VCaP (cell line): ENCODE measurements around the gene ADK.

Source experiments
- H3K27ac ChIP-seq: fragments of 450-650 bp; 2 replicates; pipeline ENCODE4 v1.5.1; 2017
- CTCF ChIP-seq: fragments of 450-650 bp; conservative IDR thresholded peaks from 2 replicates; pipeline ENCODE4 v1.5.1; 2017; ENCODE audit warnings: mild to moderate bottlenecking, moderate library complexity

Gene ADK

DNA sequence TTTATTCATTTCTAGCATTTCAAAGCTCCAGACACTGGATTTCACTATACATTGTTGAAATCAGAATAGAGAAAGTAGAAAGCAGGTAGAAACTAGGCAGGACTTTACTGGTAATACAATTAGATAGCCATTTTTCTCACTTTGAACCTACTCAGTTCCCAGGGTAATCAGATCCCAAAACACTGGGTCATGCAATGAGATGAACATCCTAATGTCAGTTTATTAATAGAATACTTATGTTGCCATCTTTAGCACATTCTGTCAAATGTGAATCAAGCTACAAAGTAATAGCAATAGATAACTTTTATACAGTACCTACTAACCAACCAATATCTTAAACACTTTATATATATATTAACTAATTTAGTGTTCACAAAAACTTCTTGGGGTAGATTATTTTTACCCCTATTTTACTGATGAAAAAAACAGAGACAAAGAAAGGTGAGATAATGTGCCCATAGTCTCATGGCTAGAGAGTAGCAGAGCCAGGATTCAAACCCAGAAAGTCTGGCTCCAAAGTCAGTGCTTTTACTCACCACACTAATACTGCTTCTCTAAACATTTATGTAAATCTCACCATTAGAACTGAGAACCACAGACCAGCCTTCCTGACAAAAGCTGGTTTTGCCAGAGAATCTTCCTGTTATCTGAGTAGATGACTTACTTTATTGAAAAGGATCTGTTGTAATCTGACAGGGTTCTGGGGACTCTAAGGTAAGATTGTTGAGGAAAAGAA lies 521.6 kb downstream of the ADK start:
- TF ChIP-seq CTCF, result no peak
- no peak overlapping the region for H3K27ac ChIP-seq

- H3K27ac ChIP-seq, result no peak overlapping the region
- no peak for TF ChIP-seq CTCF
Observed at GRCh38 chr10:74674927-74675326, 523.9 kb downstream of the ADK start.

GRCh38 chr10:74675484-74675883 lies 524.5 kb downstream of the ADK start:
- H3K27ac ChIP-seq, result no peak overlapping the region
- no peak for TF ChIP-seq CTCF

GRCh38 chr10:74677951-74678350 lies 526.9 kb downstream of the ADK start:
- TF ChIP-seq CTCF, result no peak
- no peak overlapping the region for H3K27ac ChIP-seq

GRCh38 chr10:74681917-74682627 lies 531.1 kb downstream of the ADK start:
- peak overlapping the region; percentile 60; the same call in 1 of the 2 replicates for H3K27ac ChIP-seq
- TF ChIP-seq CTCF, result no peak

- H3K27ac ChIP-seq, result peak overlapping the region; percentile 60
- TF ChIP-seq CTCF, result no peak
Observed at GRCh38 chr10:74683067-74683466, 532.0 kb downstream of the ADK start.

DNA sequence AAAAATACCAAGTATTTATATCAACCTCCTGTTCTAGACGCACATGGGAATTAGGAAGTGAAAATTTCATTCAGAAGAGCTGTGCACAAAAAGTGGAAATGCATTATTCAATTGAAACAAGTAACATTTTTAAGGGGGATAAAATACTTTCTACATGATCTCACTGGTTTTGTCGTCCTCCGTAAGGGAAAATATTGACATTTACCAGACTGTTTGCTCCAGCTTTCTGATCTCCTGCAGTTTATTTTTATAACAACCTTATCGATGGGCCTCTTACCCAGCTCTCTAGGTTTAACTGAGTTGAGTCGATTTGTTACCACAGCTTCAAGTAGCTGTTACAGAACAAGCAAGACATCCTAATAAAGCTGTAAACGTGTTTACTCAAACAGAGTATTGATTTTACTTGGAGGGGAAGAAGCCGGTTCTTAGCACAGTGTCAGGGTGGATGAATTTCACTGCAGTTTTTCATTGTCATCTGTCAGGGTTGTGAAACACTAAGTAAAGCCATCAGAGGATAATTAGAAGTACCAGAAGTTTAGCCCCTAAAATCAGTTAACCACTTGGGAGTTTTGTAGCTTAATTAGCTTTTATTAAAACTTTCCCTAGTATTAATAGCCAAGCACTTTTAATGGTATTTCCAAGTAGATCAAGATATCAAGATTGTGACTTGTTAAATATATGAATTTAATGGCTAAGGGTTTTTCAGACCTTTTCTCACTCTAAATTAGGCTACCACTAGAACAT lies 532.8 kb downstream of the ADK start:
- TF ChIP-seq CTCF, result no peak
- peak overlapping the region; percentile 60 for H3K27ac ChIP-seq
